NCI-H82 treated with DMSO at 0.1 percent for 48 hours (cell line): ENCODE data around the gene ACTR3.
"Not testable (repeated sequence)": the region's sequence is repeated elsewhere in the genome, so short reads cannot be mapped to it uniquely, and the experiment has no call there.

Experiments
- DNase-seq: peaks from one replicate; lab custom pipeline; 2025; ENCODE audit not compliant: unreplicated experiment; lab: John Stamatoyannopoulos, UW

The ACTR3 gene

GRCh38 chr2:113901943-113902342 is 12.1 kb downstream of the ACTR3 start:
- no peak for DNase-seq

- no peak for DNase-seq
Observed at GRCh38 chr2:113905886-113906285, 16.0 kb downstream of the ACTR3 start.

DNA sequence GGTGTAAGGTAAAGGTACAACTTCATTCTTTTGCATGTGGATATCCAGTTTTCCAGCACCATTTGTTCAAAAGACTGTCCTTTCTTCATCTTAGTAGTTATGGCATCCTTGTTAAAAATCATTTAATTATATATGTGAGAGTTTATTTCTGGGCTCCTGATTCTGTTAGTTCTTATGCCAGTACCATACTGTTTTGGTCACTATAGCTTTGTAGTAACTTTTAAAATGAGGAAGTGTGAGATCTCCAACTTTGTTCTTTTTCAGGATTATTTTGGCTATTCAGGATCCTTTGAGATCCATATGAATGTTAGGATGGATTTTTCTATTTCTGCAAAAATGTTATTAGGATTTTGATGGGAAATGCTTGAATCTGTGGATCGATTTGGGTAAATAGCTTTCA is 16.8 kb downstream of the ACTR3 start:
- DNase-seq = no peak

DNA sequence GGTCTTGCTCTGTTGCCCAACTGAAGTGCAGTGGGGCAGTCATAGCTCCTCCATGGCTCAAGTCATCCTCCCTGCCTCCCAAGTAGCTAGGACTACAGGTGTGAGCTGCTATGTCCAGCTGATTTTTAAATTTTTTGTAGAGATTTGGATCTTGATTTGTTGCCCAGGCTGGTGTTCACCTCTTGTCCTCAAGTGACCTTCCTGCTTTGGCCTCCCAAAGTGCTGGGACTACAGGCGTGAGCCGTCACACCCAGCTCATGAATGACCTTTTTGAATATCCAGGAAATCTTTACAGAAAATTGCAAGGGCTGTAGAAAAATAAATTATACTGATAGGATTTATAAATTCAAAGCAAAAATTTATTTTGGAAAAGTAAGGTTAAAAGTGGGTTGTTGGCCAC is 17.4 kb downstream of the ACTR3 start:
- DNase-seq = no peak

DNA sequence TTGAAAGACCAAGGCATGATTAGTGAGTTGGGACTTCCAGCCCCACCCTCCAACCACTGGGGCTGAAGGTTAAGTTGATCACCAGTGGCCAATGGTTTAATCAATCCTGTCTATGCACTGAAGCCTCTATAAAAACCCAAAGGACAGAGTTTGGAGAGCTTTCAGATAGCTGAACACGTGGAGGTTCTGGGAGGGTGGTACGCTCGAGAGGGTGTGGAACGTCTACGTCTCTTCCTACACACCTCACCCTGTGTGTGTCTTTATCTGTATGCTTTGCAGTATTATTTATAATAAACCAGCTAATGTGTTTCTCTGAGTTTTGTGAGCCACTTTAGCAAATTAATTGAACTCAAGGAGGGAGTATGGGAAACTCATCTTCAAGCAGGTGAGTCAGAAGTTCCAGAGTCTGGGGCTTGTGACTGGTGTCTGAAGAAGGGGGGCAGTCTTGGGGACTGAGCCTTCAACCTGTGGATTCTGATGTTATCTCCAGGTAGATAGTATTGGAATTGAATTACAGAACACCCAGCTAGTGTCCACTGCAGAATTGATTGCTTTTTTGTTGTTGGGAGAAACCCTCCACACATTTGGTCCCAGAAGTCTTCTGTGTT is 20.3 kb downstream of the ACTR3 start:
- no peak for DNase-seq

- DNase-seq = no peak
Observed at GRCh38 chr2:113910967-113911678, 21.2 kb downstream of the ACTR3 start.

DNA sequence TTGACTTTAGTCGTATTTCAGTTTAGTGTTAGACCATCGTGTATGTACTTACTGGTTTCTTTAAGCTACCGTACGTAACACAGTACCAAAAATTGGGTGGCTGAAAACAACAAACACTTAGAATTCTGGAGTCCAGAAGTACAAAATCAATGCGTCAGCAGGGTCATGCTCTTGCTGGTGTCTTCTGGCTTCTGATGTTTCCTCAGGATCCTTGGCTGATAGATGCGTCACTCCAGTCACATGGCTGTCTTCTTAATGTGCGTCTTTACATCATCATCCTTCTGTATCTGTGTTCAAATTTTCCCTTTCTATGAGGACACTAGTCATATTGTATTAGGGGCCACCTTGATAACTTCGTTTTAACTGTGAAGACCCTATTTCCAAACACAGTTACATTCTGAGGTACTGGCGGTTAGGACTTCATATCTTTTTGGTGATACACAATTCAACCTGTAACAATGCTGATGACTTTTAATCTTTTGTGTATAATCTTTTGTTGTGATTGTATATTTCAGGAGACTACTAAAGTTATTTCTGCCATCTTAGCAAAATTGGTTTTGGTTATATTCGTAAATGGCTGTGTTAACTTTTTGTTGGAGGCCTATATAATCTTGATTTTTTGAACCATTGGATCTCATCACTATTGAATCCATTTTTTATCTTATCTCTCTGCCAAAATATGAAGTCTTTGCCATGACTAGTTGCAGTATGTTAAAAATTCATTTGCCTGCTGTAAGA is 25.4 kb downstream of the ACTR3 start:
- no peak for DNase-seq

DNA sequence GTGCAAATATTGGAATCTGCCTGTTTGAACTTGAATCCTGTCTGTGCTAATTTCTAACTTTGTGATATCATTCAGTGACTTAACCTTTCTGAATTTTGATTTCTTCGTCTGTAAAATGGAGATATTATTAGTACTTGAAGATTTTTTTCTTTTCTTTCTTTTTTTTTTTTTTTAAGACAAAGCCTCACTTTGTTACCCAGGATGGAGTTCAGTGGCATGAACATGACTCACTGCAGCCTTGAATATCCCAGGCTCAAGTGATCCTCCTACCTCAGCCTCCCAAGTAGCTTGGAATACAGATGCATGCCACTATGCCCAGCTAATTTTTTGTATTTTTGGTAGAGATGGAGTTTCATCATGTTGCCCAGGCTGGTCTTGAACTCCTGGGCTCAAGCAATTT is 28.3 kb downstream of the ACTR3 start:
- DNase-seq = no peak

- no peak for DNase-seq
Observed at GRCh38 chr2:113920996-113921395, 31.1 kb downstream of the ACTR3 start.

DNA sequence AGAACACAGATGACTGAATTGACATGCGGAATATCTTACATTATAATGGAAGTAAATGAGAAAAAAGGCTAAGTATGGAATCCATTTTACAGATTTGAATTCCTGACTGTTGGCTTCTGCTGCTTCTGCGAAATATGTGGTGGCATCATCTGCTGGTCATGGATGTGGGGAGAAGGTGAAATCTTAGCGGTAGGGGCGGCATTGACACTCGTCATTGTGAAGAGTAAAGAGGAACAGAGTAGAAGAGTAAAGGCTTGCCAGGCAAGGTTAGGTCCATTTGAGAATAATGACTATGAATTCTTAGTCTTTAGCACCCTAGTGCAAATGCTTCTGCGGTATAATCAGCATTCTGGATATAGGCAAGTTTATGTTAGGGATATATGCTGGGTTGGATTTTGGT is 32.4 kb downstream of the ACTR3 start:
- DNase-seq = no peak

GRCh38 chr2:113922784-113923183 is 32.9 kb downstream of the ACTR3 start:
- no peak for DNase-seq

DNA sequence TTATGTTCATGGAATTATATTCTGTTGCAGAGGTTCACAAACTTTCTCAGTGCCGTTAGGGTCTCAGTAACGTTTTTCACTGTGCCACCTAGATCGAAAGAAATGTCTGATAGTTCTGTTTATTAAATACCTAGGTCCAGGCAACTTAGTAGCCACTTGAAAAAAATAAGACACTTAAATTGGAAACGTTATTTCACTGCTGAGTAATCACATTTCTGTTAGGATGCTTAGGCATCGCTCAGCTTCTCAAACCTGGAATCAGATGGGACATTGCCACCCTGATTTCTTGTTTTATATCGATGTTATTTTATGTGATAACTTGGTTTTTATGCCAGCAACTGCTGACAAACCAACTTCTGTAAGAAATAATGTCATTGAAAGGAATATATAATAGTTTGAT is 36.0 kb downstream of the ACTR3 start:
- no peak for DNase-seq

DNA sequence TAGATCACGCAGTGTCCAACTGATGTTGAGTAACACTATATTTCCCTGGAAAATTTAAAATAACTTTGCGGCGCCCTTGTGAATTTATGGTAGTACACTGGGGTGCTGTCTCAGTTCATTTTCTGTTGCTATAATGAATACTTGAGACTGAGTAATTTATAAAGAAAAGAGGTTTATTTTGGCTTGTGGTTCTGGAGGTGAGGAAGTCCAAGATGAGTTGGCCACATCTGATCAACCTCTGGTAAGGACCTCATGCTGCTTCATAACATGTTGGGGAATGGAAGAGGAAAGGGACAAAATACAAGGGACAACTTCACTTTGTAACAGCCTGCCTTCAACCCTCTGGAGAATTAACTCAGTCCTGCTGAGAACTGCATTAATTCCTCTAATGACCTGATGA is 36.4 kb downstream of the ACTR3 start:
- DNase-seq = no peak

GRCh38 chr2:113930448-113930847 is 40.6 kb downstream of the ACTR3 start:
- no peak for DNase-seq

DNA sequence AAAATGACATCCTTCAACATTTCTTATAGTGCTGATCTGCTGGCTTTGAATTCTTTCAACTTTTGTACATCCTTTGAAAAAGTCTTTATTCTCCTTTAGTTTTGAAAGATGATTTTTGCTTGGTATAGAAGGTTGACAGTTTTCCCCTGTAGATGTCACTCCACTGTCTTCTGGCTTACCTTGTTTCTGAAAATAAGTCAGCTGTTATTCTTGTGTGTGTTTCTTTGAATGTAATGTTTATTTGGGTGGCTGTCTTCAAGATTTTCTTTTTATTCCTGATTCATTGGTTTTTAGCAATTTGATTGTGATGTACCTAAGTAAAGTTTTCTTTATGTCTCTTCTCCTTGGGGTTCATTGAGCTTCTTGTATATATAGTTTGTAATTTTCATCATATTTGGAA is 47.6 kb downstream of the ACTR3 start:
- DNase-seq = no peak

GRCh38 chr2:113940891-113941290 is 51.0 kb downstream of the ACTR3 start:
- DNase-seq = no peak

DNA sequence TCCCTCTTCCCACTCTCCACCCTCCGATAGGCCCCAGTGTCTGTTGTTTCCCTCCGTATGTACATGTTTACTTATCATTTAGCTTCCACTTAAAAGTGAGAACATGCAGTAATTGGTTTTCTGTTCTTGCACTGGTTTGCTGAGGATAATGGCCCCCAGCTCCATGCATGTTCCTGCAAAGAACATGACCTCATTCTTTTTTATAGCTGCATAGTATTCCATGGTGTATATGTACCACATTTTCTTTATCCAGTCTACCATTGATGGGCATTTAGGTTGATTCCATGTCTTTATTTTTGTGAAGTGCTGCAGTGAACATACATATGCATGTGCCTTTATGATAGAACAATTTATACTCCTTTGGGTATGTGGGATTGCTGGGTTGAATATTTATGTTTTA is 55.9 kb downstream of the ACTR3 start:
- not testable (repeated sequence) for DNase-seq

GRCh38 chr2:113950906-113951305 is 61.0 kb downstream of the ACTR3 start:
- DNase-seq = not testable (repeated sequence)

DNA sequence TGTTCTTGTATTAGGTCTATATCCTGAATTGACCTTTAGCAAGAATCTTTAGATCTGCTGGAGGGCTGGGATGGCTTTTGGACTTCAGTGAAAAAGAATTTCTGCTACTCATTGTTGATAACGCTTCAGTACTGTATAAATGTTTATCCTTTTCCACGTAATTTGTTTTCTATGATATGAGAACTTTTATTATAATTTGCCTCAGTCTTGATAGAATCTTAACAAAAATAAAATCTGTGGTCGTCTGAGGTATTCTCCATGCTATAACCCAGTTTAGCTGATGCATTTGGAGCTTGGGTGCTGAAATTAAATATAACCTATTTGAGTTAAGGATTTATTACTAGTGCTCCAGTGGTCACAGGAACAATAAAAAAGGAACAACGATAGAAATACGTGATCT is 71.1 kb downstream of the ACTR3 start:
- DNase-seq = no peak

- DNase-seq = no peak
Observed at GRCh38 chr2:113962692-113963480, 73.0 kb downstream of the ACTR3 start.

DNA sequence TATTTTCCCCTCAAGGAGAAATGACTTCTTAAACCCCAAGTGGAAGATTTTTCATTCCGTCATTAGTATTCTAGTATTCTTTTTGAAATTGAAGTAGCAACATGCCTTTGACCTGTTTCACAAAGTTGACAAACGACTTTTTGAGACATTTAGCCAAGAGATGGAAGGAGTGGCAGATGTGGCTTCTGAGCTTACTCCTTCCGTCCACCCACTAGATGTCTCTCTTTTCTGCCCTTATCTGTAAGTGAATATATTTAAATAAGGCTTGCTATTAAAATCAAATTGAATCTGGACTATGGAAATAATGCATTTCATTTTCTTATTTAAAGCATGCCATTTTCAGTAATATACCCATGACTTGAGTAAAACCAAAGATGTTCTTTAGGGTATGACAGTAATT is 74.1 kb downstream of the ACTR3 start:
- no peak for DNase-seq

GRCh38 chr2:113964436-113964835 is 74.5 kb downstream of the ACTR3 start:
- DNase-seq = no peak
